ENCODE results near the gene MCIDAS.

MCIDAS gene

DNA sequence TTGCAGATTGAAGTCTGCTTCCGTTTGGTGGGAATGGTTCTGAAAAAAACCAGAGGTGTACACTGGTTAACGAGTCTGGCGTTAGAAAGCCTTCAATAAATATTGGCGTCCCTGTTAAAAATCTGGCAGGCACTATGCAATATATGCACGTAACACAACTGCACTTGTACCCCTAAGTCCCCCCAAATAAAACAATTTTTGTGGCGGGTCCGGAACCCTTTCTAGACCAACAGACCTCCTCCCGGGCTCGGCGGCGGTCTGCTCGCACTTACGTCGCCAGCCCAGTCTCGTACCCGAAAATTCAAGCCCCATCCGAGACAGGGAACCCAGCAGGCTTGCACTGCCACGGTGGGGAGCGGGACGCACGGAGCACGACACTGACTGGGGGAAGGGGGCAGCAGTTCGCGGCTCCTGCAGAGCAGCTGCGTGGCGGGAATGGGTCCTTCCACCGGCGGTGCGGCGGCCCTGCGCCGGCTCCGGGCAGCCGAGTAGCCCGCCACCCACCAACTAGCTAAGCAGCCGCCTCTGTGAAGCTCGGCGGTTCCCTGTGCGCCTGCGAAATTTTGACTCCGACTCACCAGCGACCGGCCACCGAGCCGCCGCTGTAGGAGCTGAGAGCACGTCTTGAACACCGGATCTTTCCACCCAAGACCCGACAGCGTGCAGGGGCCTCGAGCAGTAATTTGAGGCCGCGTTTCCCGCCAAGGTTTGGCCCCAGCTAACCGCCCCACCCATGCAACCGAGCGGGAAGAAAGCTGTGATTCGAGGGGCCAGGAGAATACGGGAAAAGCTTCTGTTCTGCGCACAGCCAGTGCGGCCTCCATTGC lies 3.9 kb downstream of the MCIDAS start:
- H3K27ac ChIP-seq (ENCODE audit: insufficient read depth, low read length, poor library complexity, severe bottlenecking), result no peak overlapping the region
- H3K4me1 ChIP-seq (ENCODE audit: control insufficient read depth, insufficient read depth, low read length, poor library complexity, severe bottlenecking), result peaks cover 34% of the 10 kb centered on the region
- no peak for DNase-seq
- no peak overlapping the region for H3K4me3 ChIP-seq (ENCODE audit: insufficient read depth, low read depth, low read length, poor library complexity, severe bottlenecking)
- no peaks in the 10 kb centered on the region for H3K36me3 ChIP-seq (ENCODE audit: control insufficient read depth, insufficient read depth, low read length)
- H3K27me3 ChIP-seq (replicated peaks; ENCODE audit: control insufficient read depth, insufficient read depth, low read length, poor library complexity, severe bottlenecking), result peaks cover 70% of the 10 kb centered on the region
- no peaks in the 10 kb centered on the region for H3K9me3 ChIP-seq (ENCODE audit: control insufficient read depth, low read length)

DNA sequence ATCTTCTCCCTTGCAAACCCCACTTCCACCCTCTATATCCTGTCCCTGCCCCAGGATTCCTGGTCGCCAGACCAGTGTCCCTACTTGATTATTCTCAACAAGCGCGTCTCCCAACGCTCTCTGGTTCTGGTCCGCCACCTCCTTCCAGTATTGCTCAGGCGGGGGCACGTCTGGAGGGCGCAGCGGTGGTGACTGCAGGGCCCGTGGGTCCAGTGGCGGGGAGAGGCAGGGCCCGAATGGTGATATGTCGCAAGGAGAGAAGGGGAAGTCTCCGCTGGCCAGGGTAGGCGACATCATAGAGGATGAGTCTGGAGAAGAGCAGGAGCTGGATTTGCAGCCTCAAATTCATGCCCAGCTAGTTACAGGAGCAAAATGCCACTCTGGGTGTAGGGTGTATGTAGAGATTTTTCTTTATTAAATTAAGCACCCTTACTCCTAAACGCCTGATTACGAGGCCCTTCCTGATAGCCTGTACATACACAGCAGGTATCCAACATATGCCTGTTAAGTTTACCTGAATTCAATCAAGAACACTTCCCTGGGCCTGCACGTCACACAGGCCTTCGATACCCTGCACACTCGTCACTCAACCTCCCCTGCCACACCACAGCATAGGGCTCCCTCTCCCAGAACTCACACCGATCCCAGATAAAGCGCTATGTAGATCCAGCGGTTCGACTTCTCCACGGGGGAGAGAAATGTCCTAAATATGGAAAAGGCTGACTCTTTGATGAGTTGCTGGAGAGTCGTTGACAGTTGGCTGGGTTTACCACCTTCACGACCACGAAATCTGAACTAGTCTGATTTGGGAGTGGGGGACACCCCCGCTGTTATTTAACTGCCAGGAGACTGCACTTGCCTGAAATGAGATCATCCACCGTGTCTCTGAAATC lies 4.8 kb downstream of the MCIDAS start:
- Histone ChIP-seq H3K4me1 (ENCODE audit: control insufficient read depth, insufficient read depth, low read length, poor library complexity, severe bottlenecking) (peaks cover 26% of the 10 kb centered on the region), H3K27me3 (replicated peaks; ENCODE audit: control insufficient read depth, insufficient read depth, low read length, poor library complexity, severe bottlenecking) (peaks cover 62% of the 10 kb centered on the region), H3K27ac (ENCODE audit: insufficient read depth, low read length, poor library complexity, severe bottlenecking) (no peak overlapping the region), H3K4me3 (ENCODE audit: insufficient read depth, low read depth, low read length, poor library complexity, severe bottlenecking) (no peak overlapping the region), H3K9me3 (ENCODE audit: control insufficient read depth, low read length) (no peaks in the 10 kb centered on the region), H3K36me3 (ENCODE audit: control insufficient read depth, insufficient read depth, low read length) (no peaks in the 10 kb centered on the region)
- no peak for DNase-seq

DNA sequence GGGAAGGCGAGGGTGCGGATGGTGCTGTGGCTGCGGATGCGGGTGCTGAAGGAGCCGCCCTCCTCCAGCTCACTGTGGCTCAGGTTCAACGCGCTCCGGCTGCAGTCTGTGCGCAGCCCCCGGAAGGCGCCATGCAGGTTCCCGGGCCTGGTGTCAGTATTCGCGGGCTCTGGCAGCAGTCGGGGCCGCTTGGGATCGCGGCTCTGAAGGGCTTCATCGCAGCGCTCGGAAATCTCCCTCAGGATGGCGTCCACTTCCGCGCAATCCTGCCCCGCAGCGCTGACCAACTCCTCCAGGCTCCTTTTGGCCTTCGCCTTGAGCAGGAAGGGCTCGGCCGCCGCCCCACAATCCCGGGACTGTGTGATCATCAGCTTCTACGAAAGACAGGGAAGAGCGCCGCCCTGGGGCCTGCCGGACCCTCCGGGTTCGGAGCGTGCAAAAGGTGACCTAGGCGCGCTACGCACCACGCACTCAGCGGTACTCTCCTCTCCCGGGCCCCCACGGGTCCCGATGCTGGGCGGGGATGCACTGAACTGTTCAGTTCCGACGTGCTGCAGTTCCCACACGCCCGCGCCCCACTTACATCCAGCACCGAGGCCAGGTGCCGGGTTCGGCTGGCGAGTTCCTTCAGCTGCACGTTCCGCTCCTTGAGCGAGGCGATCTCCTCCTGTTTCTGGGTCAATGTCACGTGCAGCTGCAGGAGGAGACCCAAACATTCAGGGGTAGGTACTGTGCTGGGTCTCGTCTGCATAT lies 6.5 kb downstream of the MCIDAS start:
- no peak for DNase-seq
- H3K4me1 ChIP-seq (ENCODE audit: control insufficient read depth, insufficient read depth, low read length, poor library complexity, severe bottlenecking), result peaks cover 15% of the 10 kb centered on the region

DNA sequence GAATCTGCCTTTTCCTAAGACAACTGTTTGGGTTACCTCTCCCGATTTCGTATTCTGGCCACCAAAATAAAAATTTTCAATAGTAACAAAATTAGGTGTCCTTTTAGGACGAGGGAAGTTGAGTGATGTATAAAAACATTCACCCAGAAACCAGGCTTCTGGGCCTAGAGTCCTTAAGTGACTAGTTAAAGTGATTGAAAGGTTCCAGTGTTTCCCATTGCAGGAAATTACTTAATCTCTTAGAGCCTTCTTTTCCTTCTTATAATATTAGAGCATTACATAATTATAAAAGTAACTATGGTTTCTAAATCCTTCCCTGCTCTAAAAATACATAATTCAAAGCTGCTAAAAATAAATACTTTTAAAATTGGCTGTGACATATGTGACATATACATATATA lies 7.3 kb downstream of the MCIDAS start:
- Histone ChIP-seq H3K4me1 (ENCODE audit: control insufficient read depth, insufficient read depth, low read length, poor library complexity, severe bottlenecking) (peaks cover 15% of the 10 kb centered on the region), H3K9me3 (ENCODE audit: control insufficient read depth, low read length) (no peaks in the 10 kb centered on the region), H3K4me3 (ENCODE audit: insufficient read depth, low read depth, low read length, poor library complexity, severe bottlenecking) (no peak overlapping the region), H3K27ac (ENCODE audit: insufficient read depth, low read length, poor library complexity, severe bottlenecking) (no peak overlapping the region), H3K27me3 (replicated peaks; ENCODE audit: control insufficient read depth, insufficient read depth, low read length, poor library complexity, severe bottlenecking) (peaks cover 43% of the 10 kb centered on the region), H3K36me3 (ENCODE audit: control insufficient read depth, insufficient read depth, low read length) (no peaks in the 10 kb centered on the region)
- DNase-seq, result no peak

More for the DNA sequence above, 6.5 kb downstream of the MCIDAS start:
- no peaks in the 10 kb centered on the region for H3K9me3 ChIP-seq (ENCODE audit: control insufficient read depth, low read length)
- peak overlapping the region; percentile 35 for H3K4me3 ChIP-seq (ENCODE audit: insufficient read depth, low read depth, low read length, poor library complexity, severe bottlenecking)
- H3K36me3 ChIP-seq (ENCODE audit: control insufficient read depth, insufficient read depth, low read length), result no peaks in the 10 kb centered on the region
- no peak overlapping the region for H3K27ac ChIP-seq (ENCODE audit: insufficient read depth, low read length, poor library complexity, severe bottlenecking)
- H3K27me3 ChIP-seq (replicated peaks; ENCODE audit: control insufficient read depth, insufficient read depth, low read length, poor library complexity, severe bottlenecking), result peaks cover 47% of the 10 kb centered on the region

DNA sequence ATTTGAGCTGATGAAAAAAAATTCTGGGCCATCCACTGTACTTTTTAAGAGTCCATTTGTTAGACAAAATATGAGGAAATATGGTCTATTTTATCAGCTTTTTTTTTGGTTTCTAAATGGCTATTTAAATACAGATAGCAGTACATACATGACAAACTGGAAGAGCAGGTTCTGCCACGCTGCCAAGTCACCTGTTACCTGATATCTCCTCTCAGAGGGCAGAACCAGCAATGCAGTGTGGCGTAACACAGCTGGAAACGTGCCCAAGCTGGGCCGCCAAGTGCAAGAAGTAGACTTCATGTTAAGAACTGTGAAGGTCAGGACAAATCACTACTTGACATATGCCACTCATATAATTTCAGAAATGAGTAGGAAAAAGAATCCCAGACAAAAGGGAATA lies 8.1 kb downstream of the MCIDAS start:
- H3K4me3 ChIP-seq (ENCODE audit: insufficient read depth, low read depth, low read length, poor library complexity, severe bottlenecking), result no peak overlapping the region
- H3K4me1 ChIP-seq (ENCODE audit: control insufficient read depth, insufficient read depth, low read length, poor library complexity, severe bottlenecking), result peaks cover 15% of the 10 kb centered on the region
- no peaks in the 10 kb centered on the region for H3K36me3 ChIP-seq (ENCODE audit: control insufficient read depth, insufficient read depth, low read length)
- peaks cover 41% of the 10 kb centered on the region for H3K27me3 ChIP-seq (replicated peaks; ENCODE audit: control insufficient read depth, insufficient read depth, low read length, poor library complexity, severe bottlenecking)
- no peak overlapping the region for H3K27ac ChIP-seq (ENCODE audit: insufficient read depth, low read length, poor library complexity, severe bottlenecking)
- no peaks in the 10 kb centered on the region for H3K9me3 ChIP-seq (ENCODE audit: control insufficient read depth, low read length)
- no peak for DNase-seq

DNA sequence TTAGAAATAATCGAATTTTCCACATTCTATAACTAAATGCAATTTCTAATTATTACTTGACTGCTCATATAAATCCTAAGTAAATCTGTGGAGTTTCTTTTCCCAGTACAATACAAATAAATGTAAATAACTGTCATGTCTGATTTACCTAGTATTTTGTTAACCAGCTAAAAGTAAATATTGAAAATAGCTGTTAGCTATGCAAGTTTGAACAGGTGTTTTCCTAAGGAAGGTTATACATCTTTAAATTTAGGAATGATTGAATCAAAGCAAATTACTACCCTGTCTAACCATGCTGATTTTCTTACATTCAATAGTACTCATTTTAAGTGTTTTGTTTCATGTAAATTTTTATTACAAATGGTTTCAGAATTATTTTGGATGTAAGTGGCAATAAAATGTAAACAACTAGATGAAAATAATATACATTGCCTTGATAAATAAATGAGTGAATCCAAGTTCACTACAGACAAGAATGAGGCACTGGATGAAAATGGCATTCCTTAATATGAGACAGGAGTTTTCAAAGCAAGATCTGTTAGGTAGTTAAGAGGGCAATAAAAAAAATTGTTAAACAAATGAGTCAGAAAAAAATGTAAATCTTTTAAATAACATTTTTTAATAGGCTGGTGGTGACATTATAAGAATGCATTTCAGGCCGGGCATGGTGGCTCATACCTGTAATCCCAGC lies 15.8 kb downstream of the MCIDAS start:
- Histone ChIP-seq H3K36me3 (ENCODE audit: control insufficient read depth, insufficient read depth, low read length) (no peaks in the 10 kb centered on the region), H3K27me3 (replicated peaks; ENCODE audit: control insufficient read depth, insufficient read depth, low read length, poor library complexity, severe bottlenecking) (no peaks in the 10 kb centered on the region), H3K27ac (ENCODE audit: insufficient read depth, low read length, poor library complexity, severe bottlenecking) (no peak overlapping the region), H3K9me3 (ENCODE audit: control insufficient read depth, low read length) (no peaks in the 10 kb centered on the region), H3K4me1 (ENCODE audit: control insufficient read depth, insufficient read depth, low read length, poor library complexity, severe bottlenecking) (no peaks in the 10 kb centered on the region), H3K4me3 (ENCODE audit: insufficient read depth, low read depth, low read length, poor library complexity, severe bottlenecking) (no peak overlapping the region)
- no peak for DNase-seq

GRCh38 chr5:55205001-55205400 lies 22.1 kb downstream of the MCIDAS start:
- no peaks in the 10 kb centered on the region for H3K4me1 ChIP-seq (ENCODE audit: control insufficient read depth, insufficient read depth, low read length, poor library complexity, severe bottlenecking)
- H3K9me3 ChIP-seq (ENCODE audit: control insufficient read depth, low read length), result no peaks in the 10 kb centered on the region
- no peaks in the 10 kb centered on the region for H3K27me3 ChIP-seq (replicated peaks; ENCODE audit: control insufficient read depth, insufficient read depth, low read length, poor library complexity, severe bottlenecking)
- no peaks in the 10 kb centered on the region for H3K36me3 ChIP-seq (ENCODE audit: control insufficient read depth, insufficient read depth, low read length)
- H3K27ac ChIP-seq (ENCODE audit: insufficient read depth, low read length, poor library complexity, severe bottlenecking), result no peak overlapping the region
- DNase-seq, result no peak
- H3K4me3 ChIP-seq (ENCODE audit: insufficient read depth, low read depth, low read length, poor library complexity, severe bottlenecking), result no peak overlapping the region

- DNase-seq, result no peak
- no peak overlapping the region for H3K27ac ChIP-seq (ENCODE audit: insufficient read depth, low read length, poor library complexity, severe bottlenecking)
- H3K9me3 ChIP-seq (ENCODE audit: control insufficient read depth, low read length), result no peaks in the 10 kb centered on the region
- H3K27me3 ChIP-seq (replicated peaks; ENCODE audit: control insufficient read depth, insufficient read depth, low read length, poor library complexity, severe bottlenecking), result peaks cover 23% of the 10 kb centered on the region
- no peaks in the 10 kb centered on the region for H3K4me1 ChIP-seq (ENCODE audit: control insufficient read depth, insufficient read depth, low read length, poor library complexity, severe bottlenecking)
- H3K4me3 ChIP-seq (ENCODE audit: insufficient read depth, low read depth, low read length, poor library complexity, severe bottlenecking), result no peak overlapping the region
- no peaks in the 10 kb centered on the region for H3K36me3 ChIP-seq (ENCODE audit: control insufficient read depth, insufficient read depth, low read length)
These were observed 36.0 kb downstream of the MCIDAS start for GRCh38 chr5:55191165-55191564.

- H3K27ac ChIP-seq (ENCODE audit: insufficient read depth, low read length, poor library complexity, severe bottlenecking), result no peak overlapping the region
- H3K27me3 ChIP-seq (replicated peaks; ENCODE audit: control insufficient read depth, insufficient read depth, low read length, poor library complexity, severe bottlenecking), result peaks cover 24% of the 10 kb centered on the region
- DNase-seq, result no peak
- no peaks in the 10 kb centered on the region for H3K4me1 ChIP-seq (ENCODE audit: control insufficient read depth, insufficient read depth, low read length, poor library complexity, severe bottlenecking)
- no peaks in the 10 kb centered on the region for H3K9me3 ChIP-seq (ENCODE audit: control insufficient read depth, low read length)
- no peak overlapping the region for H3K4me3 ChIP-seq (ENCODE audit: insufficient read depth, low read depth, low read length, poor library complexity, severe bottlenecking)
- no peaks in the 10 kb centered on the region for H3K36me3 ChIP-seq (ENCODE audit: control insufficient read depth, insufficient read depth, low read length)
These were observed 38.2 kb downstream of the MCIDAS start for GRCh38 chr5:55188656-55189540.

Data from effector memory CD4-positive, alpha-beta T cell (primary cell).